NK-92 (cell line): ENCODE data around the gene FGF13.

Experiments
- DNase-seq: peaks from one replicate; lab custom pipeline; 2025; ENCODE audit not compliant: unreplicated experiment; lab: John Stamatoyannopoulos, UW

Gene FGF13

DNA sequence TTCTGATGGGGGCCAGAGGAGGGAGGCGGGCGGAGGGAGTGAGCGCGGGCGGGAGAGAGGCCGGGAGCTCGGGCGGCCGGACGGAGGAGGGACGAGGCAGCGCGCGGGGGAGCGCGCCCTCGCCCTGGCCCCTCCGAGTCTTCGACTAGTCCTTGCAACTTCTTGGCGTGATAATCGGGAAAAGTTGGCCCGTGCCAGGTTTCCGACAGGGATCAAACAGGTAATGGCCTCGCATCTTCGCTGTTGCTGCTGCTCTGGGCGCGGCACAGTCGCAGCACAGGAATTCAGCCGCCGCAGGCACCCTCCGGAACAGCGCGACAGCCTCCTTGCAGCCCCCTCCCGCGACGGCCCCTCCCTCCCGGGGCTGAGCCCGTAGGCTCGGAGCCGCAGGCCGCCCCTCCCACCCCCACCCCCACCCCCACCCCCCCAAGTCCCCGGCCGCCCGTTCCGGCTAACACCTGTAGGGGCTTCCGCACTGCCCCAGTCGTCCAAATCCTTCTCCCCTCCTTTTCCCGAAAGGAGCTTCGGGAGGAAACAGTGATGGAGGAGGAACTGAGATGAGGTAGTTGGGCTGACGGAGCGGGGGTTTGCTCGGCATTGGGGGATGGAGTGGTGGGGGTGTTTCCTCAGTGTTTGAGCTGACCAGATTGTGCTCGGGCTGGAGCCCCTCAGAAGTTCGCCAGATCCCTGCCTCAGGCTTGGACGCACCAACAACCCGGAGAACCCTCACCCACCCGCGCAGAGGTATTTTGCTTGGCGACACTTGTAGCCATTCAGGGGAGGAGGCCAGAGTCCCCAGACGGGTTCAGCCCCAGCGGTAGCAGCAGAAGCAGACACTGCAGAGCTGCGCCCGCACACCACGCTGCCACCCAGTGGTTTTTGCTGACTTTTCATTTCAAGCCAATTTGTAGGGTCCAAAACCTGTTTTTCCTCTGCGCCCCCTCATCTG is at the start of gene FGF13:
TSS of gene FGF13 (minus strand) at position 319 of the 949 bp plus-strand sequence. CDS start 714 bp downstream, outside the sequence.
- no peak for DNase-seq

DNA sequence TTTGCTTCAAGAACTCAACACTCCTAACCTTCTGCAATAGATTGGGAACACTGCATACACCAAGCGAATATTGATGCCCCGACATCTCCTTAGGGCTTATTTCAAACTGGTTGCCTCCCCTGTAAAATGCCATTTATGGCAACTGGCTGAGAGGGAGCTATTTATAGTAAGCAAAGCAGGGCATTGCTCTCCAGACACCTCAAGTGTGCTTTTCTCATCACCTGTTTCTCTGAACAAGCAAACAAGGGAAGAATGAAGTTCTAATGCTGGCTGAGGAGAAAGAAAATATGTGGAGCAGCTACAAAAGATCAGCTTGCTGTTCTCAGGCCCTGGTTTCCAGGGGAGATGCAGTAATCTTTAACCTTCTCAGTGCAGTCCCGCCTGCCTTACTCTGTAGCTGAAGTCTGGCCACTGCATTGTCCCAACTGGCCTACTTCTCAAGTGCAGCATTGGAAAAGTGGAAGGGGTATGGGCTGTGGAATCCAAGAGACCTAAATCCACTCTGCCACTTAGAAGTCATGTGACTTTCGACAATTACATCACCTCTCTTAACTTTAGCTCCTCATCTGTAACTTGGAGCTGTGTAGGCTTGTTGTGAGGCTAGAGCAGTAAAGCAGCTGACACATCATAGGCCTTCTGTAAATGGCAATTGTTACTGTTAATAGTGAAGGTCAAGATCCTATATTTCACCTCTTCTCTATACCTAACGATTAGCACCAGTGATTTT is 47.9 kb upstream of the FGF13 start:
- no peak for DNase-seq

DNA sequence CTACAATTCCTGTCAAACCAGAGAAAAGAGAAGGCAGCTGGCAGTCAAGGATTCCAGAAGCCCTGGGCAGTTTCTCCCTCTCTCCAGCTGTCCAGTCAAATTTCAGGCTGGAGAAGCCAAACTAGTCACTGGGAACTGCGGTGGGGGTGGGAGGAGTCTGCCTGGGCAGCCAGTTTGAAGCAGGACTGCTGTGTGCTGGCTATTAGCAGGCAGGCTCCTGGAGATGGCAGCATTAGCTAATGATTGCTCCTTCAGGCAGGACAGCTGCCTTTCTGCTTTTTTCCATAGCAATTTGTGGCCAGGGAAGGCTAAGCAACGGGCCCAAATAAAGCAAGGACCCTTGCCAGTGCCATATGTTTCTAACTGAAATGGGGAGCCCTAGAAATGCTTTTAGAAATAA is 44.7 kb upstream of the FGF13 start:
- no peak for DNase-seq

DNA sequence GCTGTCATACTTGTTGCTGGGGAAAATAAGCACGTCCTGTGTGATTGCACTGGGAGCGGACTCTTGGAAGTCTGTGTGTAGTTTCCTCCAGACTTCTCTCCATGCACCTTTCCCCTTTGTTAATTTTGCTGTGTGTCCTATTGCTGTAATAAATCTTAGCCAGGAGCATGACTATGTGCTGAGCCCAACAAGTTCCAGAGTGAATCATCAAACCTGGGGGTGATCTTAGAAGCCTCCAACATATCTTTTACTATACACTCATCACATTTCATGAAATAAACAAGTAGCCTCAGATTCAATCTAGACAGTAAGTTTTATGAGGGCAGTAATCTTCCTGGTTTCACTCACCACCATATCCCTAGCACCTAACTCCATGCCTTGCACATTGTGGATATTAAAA is 43.3 kb upstream of the FGF13 start:
- no peak for DNase-seq

DNA sequence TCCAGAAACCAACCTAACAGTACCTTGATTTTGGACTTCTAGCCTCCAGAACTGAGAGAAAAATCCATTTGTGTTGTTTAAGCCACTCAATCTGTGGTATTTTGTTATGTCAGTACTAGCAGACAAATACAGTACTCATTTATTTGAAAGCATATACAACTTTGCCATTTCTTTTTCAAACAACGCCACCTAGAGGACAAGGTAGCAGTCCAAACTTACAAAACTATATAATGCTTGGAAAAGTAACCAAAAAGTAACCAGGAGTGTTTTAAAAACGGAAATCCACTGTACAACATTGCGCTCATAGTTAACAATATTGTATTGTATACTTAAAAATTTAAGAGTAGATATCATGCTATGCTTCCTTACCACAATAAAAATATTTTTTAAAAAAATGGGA is 37.0 kb upstream of the FGF13 start:
- DNase-seq, result no peak

DNA sequence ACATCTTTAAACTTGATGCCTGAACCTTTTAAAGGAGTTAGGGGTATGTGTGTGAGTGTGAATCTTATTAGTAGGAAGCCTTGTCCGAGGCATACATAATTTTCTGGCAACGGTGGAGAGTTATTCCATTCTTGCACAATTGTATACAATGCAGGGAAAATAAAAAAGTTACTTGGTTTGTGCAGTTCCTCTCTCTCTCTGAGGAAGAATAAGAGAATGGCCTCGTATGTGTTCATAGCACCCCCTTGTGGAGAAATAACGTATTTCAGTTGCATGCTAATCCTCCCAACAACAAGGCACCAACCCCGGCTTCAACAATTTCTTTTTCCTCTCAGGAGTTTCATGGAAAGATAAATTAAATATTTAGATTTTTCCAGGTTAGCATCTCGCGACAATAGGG is 33.7 kb upstream of the FGF13 start:
- no peak for DNase-seq

DNA sequence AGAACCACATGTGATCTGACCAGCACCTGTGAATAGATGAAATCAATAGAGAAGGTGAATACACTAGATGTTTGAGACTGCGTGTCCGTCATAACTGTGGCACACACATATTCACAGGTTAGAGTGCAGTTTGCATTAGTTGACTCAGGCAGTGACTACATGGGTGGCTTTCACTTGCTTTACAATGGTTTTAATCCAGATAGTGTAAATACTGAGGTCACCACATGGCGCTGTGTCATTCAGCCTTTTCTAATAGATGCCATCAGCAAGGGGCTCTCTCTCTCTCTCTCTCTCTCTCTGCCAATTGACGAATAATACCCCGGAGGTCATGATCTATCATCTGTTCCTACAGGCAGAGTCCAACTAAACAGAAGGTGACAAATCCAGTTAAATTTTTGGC is 30.7 kb upstream of the FGF13 start:
- no peak for DNase-seq

DNA sequence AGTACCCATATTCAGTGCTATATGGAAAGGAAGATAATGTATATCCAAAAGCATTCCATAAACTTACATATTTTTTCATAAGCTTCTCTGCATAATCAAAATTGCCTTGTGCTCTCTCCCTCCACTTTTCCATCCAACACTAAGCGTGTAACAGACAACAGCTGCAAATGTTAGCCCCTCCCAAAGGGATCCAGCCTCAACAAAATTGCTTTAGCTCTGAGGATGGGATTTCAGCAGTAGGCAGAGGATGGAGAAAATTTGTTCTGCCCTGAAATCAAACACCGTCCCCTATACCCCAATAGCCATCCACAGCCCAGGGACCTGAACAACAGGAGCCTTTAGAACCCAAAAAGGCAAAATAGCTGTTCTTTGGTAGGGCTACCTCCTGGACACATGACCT is 28.8 kb upstream of the FGF13 start:
- no peak for DNase-seq

DNA sequence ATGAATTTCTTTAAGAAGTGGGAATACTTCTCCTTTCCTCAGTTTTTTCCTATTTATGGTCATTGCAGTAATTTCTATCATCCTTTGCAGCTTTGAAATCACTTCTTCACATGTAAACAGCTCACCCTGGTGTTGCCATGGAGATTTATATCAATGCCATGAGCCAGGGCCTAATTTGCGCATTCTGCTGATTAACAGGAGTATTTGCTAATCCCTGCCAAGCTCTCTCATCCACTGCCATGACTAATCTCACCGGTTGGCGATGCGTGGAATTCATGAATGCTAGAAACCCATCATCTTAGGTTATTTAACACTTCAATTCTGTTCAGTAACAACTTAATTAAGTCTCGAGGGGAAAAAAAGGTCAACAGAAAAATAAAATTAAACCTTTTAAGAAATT is 11.8 kb upstream of the FGF13 start:
- DNase-seq, result no peak

DNA sequence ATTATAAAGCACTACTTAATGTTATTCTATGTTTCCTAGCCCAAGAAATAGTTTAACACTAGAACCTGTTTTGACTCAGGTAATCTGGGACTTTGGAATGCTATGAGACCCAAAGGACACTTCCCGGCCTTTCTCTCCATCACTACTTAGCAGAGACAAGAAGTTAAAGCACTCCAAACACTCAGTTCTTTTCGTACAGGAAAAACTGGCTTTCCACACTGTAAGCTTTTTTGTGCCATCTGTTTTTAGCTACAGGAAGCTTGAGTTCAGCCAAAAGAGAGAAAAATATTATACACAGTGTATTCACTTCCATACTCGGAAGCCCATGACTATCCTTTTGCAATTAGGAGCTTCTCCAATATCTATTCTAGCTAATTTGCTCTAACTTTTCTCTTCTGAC is 7.9 kb upstream of the FGF13 start:
- no peak for DNase-seq

DNA sequence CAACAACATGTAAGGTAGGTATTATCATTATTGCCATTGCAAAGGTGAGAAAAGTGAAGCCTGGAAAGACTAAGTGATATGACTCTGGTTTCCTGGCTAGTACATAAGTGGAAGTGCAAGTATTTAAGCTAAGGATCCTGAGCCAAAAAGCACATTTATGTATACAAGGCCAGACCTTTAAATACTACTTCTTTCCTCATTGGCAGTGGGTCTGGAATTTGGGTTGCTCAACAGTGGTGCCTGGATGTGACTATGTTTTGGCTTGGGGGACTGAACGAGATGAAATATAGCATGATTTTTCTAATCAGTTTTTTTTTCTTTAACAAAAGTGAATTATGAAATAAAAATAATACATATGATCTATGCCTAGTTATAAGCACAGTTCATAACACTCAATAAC is 7.4 kb upstream of the FGF13 start:
- DNase-seq, result no peak

DNA sequence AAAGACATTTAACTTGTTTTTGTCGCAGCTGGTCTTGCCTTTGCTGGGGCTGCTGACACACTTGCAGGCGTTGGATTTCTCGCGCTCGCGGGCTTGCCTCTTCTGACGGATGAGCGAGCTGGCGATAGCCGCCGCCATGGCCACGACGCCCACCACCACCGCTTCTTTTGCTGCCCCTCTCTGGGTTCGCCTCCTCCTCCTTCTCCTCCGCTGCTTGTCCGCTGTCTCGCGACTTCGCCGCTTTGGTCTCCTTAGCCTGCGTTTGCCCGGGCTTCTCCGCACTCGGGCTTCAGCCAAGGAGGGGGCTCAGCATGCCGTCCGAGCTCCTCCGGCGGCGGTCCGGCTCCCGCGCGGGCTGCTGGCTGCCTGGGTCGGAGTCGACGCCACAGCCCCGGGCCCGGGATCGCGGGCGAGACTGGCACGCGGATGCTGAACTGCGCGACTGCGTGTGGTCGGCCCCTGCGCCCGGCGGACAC is 613 bp downstream of the FGF13 start:
- no peak for DNase-seq

DNA sequence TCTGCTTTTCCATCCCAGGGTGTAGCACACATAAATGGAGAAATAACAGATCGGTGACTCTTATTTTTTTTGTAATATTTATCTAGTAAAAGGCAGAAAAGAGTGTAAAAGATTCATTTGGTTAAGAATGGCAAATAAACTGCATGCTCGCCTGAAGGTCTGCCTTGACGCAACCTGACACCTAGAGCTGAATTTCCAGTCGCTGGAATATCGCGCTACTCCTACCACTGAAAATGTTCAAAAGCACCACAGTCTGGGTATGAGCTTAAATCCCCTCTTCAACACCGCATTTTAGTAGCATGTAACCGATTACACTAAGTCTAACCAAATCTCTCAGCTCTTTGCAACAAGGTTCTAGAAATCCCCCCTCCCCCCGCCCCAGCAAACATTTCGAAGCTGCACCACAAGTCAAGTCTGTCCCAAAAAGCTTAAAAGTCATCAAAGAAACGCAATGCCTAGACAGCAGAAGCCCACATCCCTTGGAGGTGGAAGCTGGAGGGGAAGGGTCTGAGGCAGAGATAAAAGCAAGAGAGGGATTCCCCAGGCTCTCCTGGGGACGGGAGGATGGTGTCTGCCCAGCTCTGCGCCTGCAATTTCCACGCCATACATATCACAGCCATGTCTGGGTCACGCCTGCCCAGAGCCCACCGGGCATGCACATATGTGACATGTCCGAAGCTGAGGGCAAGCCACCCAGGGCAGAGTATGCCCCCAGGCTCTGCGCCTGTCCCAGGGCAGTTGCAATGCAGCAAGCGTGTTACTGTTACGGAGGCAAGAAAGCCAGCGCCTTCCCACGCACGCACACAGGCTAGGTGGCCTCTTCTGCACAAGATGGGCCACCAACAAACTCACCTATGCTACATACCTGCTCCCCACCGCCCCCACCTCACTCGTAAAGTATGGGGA is 1.4 kb downstream of the FGF13 start:
- DNase-seq, result no peak

DNA sequence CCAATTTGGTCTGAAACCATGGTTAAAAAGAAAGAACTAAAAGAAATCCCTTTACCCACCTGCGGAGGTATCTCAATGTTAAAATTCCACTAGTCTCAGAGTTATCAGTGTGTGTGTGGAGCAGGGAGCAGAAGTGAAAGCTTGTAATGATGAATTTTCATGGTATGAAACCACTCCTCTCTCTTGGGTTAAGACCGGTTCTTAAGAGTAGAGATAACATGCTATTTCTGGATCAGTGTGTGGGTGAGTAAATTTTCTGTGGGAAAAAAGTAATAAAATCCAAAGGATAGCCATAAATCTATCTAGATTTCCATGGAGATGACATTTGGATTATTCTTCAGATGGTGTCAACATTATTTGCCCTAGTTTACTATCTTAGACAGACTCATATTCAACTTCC is 3.2 kb downstream of the FGF13 start:
- no peak for DNase-seq

DNA sequence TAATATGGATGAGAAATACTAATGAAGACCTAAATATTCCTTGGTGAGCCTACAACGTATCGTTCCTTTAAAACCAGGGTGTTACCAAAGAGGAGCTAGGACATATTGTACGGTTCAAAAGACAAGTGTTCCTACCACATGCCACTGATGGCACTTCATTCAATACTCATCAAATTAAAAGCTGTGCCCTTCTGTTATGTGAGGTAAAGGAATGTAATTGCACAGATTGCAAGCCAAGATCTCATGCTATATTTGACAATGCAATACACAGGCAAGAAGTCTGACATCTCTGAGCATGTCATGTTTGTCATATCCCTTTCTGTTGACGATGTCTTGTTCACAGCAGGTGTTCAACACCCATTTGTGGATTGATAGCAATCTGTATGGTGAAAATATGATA is 6.9 kb downstream of the FGF13 start:
- no peak for DNase-seq

DNA sequence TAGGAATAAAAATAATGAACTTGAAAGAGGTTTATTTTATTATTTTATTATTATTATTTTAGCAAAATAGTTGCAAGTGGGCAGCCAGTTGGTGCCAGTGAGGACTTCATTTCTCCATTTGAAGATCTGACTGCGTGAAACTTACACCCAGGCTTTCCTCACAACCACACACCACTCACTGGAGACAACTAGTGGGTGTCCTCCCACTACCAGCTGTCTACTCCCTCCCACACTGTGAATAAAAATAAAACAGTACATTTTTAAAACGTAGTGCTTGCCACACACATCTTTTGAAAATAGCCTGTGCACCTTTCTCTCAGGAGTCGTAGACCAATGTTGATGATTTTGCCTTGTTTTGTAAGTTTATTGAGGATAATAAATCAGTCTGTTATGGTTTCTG is 7.4 kb downstream of the FGF13 start:
- no peak for DNase-seq

DNA sequence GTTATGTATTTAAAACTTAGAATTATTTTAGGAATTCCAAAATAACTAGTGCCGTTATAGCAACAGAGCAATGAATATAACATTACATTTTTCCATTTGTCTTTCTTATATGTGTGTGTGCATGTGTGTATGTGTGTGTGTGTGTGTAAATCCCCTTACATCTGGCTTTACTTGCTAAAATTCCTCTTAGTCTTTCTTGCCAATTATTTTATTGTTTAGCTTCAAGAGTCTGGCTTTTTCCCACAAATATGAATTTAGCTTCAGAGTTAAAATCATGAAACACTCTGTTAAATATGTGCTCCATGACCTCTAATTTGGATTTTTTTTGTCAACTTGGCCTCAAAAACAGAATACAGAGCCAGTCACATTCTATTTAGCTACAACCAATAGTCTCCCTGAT is 18.9 kb downstream of the FGF13 start:
- no peak for DNase-seq

DNA sequence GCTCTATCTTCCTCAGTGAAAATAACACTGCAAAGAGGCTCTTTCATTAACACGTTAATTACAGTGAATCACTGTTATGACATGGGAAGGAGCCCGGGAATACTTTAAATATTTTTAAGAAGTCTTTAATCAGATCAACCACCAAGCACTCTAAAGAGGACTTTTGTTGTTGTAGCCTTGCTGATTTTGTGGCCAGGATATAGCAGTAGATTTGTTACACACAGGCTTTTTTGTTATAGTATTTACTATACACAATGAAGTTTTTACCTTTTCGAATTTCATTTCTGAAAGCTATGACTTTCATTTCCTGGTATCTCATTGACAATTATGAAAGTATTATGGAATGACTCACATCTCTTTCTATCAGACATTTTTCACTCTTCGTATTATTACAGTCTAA is 20.3 kb downstream of the FGF13 start:
- DNase-seq, result no peak

DNA sequence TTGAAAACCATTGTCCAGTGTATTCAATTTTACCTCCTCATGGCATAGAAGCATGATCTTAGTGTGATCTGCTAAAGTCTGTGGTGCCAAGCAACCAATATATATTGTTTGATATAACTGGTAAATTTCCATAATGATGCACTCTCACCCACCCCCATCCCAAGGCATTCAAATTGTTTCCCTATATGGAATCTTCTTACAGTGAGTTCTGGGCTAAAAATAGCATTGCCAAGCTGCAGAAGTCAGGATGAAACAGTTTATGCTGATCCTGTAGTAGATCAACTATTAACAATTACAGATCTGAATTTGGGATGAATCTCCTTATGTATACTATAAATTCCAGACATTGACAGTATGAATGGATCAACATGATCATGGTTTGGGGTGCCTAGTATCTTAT is 20.9 kb downstream of the FGF13 start:
- DNase-seq, result no peak

DNA sequence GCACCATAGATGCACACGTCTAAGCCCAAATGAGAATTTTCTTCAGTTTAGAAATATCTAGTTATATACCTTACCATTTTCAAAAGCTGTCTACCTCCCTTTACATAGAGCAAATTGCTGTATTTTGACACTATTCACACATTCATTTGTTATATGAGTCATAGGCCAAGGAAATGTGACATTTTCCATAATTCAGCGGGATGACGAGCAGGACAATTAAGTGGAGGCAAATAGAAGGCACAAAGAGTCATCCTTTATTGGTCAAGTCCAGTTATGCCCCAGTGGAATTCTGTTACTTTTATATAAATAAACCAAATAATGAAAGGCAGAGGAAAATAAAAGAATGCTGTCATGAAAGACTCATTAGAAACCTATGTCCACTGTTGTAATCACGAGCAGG is 27.9 kb downstream of the FGF13 start:
- DNase-seq, result no peak

DNA sequence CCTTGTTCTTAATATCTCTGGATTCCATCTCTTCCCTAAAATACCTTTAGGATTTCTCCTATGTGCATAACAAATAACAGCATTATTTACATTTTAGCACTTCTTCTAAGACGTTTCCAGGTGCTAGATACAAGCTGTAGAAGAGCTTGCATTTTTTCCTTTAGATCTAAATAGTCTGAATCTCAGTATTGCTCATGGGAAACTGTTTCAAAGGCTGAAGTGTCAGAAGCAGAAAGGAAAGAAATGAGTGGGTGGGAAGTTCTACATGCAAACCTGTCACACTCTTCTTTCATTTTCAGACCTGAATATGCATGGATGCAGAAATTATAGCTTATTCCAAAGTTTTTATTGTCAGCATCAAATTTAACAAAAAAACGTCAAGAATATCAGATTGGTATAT is 41.8 kb downstream of the FGF13 start:
- no peak for DNase-seq
